Body of pancreas (tissue), 4 donors: ENCODE results near the gene PLCB3.

Experiments
- CTCF ChIP-seq, 7 experiments: fragments of 450-650 bp in 4 of 7; fragments of 200-600 bp in 3 of 7; sonication (generic) in 3 of 7; IDR thresholded peaks; one replicate each; pipeline ENCODE4 v1.5.1; 2016 to 2019; ENCODE audit warnings: antibody characterized with exemption in 7 of 7
- POLR2A ChIP-seq, 3 donors: fragments of 450-650 bp; IDR thresholded peaks; one replicate each; pipeline ENCODE4 v1.6.1; 2016; ENCODE audit warnings: antibody characterized with exemption in 3 of 3, mild to moderate bottlenecking in 2 of 3

- TF ChIP-seq CTCF (IDR thresholded peaks at IDR 0.05): no peak
- TF ChIP-seq POLR2A (IDR thresholded peaks at IDR 0.05): no peak
Observed at GRCh38 chr11:64306876-64307622, 55.7 kb downstream of the PLCB3 start.
